HEK293T (cell line): ENCODE results near the gene AQP12B.

Experiments used
- ARNT ChIP-seq: fragments of 450-650 bp; IDR thresholded peaks from 2 replicates; pipeline ENCODE4 v1.6.1; 2017; ENCODE audit warnings: mild to moderate bottlenecking
- BHLHE40 ChIP-seq: fragments of 450-650 bp; IDR thresholded peaks from 2 replicates; pipeline ENCODE4 v1.6.1; 2016; ENCODE audit warnings: mild to moderate bottlenecking, moderate library complexity, borderline replicate concordance
- ELF4 ChIP-seq: fragments of 450-650 bp; IDR thresholded peaks from 2 replicates; pipeline ENCODE4 v1.6.1; 2017; ENCODE audit warnings: antibody characterized with exemption
- HDGF ChIP-seq: fragments of 450-650 bp; IDR thresholded peaks from 2 replicates; pipeline ENCODE4 v1.6.1; 2017; ENCODE audit warnings: antibody characterized with exemption, borderline replicate concordance
- SP1 ChIP-seq: fragments of 450-650 bp; IDR thresholded peaks from 2 replicates; pipeline ENCODE4 v1.6.1; 2017
- TARDBP ChIP-seq: fragments of 450-650 bp; IDR thresholded peaks from 2 replicates; pipeline ENCODE4 v1.6.1; 2016
- ZNF384 ChIP-seq: fragments of 450-650 bp; IDR thresholded peaks from 2 replicates; pipeline ENCODE4 v1.6.1; 2016
- TF ChIP-seq, protein P1 (sequence below): fragments of 450-650 bp; IDR thresholded peaks from 2 replicates; pipeline ENCODE4 v1.6.1; 2016

DNA sequence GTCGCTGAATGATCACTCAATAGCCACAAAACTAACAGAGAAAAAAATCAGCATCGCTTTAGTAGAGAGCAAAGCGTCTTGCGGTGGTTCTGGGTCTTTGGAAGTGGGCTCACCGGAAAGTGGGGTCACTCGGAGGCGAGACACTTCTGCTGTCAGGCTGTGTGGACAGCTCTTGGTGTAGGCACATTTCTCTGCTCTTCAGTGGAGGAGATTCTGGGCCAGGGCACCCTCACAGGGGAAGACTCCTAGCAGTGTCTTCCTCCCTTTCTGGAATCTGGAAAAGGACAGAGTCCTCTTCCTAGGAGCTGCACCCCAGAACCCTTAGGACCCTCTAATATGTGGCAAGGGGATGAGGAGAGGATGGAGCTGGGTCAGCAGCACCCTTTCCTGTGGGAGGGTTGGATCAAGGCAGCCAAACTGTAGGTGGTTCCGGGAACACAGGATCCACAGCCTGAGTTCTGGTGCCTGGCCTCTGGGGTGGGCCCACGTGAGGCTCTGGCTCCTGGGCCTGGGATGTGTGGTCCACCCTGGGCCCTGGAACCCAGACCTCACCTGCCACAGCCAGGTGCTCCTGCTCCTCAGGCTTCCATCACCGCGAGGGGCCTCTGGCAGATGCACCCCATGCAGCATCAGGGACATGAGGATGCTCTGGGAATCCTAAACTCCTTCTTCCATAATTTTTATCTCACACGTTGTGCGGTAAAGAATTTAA is 32.3 kb downstream of the AQP12B start:
- TF ChIP-seq BHLHE40 (no peak), HDGF (no peak), SP1 (no peak), ZNF384 (no peak), ELF4 (no peak), TARDBP (no peak), ARNT (no peak)
- TF ChIP-seq, protein P1, sequence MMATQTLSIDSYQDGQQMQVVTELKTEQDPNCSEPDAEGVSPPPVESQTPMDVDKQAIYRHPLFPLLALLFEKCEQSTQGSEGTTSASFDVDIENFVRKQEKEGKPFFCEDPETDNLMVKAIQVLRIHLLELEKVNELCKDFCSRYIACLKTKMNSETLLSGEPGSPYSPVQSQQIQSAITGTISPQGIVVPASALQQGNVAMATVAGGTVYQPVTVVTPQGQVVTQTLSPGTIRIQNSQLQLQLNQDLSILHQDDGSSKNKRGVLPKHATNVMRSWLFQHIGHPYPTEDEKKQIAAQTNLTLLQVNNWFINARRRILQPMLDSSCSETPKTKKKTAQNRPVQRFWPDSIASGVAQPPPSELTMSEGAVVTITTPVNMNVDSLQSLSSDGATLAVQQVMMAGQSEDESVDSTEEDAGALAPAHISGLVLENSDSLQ: no peak
